Measurements from ENCODE around the gene CSAD. TPM values are rescaled to one million over a fixed set of nuclear protein-coding genes. Genes with fewer than 3 reads are reported as not detected.
A peak's percentile ranks its signal among the peaks of the same experiment; 100 is the strongest.

CSAD gene
- total RNA-seq, 1 experiment from 2014 or later: 12.2 TPM

DNA sequence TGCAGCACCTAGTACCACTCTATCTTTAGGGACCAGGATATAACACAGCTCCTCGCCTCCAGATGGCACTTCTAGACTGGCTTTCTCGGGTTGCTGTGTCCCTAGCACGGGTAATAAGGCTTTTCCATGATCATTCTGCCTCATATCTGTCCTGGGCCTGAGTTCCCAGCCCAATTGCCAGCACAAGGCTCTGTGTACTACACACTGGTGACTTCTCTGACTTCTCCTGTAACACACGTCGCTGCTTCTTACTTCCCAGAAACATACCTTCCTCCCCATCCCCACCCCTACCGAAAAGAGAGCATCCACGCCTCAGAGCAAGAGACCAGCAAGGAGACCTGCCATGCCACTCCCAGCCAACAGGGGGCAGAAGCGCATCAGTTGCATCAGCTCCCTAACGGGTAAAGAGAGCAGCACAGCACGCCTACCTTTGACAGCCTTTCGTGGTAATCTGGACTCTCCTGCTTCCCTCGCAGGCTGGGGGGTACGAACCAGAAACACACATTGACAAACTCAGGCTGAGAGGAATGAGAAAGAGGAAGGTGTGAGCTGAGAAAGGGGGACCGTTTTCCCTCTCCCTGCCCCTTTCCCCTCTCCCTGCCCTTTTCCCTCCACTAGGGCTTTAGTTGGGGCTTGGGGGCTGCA lies 21.4 kb downstream of the CSAD start:
- TF ChIP-seq, protein P1, sequence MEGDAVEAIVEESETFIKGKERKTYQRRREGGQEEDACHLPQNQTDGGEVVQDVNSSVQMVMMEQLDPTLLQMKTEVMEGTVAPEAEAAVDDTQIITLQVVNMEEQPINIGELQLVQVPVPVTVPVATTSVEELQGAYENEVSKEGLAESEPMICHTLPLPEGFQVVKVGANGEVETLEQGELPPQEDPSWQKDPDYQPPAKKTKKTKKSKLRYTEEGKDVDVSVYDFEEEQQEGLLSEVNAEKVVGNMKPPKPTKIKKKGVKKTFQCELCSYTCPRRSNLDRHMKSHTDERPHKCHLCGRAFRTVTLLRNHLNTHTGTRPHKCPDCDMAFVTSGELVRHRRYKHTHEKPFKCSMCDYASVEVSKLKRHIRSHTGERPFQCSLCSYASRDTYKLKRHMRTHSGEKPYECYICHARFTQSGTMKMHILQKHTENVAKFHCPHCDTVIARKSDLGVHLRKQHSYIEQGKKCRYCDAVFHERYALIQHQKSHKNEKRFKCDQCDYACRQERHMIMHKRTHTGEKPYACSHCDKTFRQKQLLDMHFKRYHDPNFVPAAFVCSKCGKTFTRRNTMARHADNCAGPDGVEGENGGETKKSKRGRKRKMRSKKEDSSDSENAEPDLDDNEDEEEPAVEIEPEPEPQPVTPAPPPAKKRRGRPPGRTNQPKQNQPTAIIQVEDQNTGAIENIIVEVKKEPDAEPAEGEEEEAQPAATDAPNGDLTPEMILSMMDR (IDR thresholded peaks at IDR 0.05; ENCODE audit: unreplicated experiment): peak; percentile 89
- intact Hi-C loops (cut with micrococcal nuclease; ENCODE audit: unreplicated experiment): no loop called here
- BruUV-seq (replicated peaks): no TSS peak
- CTCF ChIA-PET: interaction anchor here (0.9 to 1.3 kb wide), 5 partner anchors 21 to 186 kb away, joined by 3 to 6 read pairs (median 5); partner anchors contain the start of genes AAAS and ZNF740
- H3K4me1 Mint-ChIP-seq (ENCODE audit: low read depth, unreplicated experiment): no peaks in the 10 kb centered on the region
- no peak overlapping the region for H3K27ac Mint-ChIP-seq (ENCODE audit: unreplicated experiment)
- no peaks in the 10 kb centered on the region for H3K27me3 Mint-ChIP-seq (ENCODE audit: unreplicated experiment)
- no peaks in the 10 kb centered on the region for H3K36me3 Mint-ChIP-seq (ENCODE audit: insufficient read depth, unreplicated experiment)
- peak; percentile 77 for DNase-seq
- H3K4me3 Mint-ChIP-seq (ENCODE audit: low read depth, unreplicated experiment): no peak overlapping the region
- no peaks in the 10 kb centered on the region for H3K9me3 Mint-ChIP-seq (ENCODE audit: low read depth, unreplicated experiment)

DNA sequence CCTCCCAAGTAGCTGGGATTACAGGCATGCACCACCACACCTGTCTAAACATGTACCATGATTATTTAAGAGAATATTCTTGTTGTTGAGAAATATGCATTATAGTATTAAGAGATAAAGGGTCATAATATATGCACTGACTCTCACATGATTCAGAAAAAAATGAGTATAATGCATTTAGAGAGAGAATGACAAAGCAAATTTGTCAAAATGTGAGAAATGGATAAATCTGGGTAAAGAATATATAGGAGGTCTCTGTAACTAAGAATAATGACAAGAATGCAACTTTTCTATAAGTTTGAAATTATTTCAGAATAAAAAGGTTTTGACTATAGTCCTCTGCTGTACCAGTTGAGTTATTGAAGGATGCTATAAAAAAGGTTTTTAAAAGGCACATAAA lies 28.3 kb downstream of the CSAD start:
- CTCF ChIA-PET: no interaction called here
- H3K36me3 Mint-ChIP-seq (ENCODE audit: insufficient read depth, unreplicated experiment): no peaks in the 10 kb centered on the region
- intact Hi-C loops (cut with micrococcal nuclease; ENCODE audit: unreplicated experiment): no loop called here
- no peak overlapping the region for H3K27ac Mint-ChIP-seq (ENCODE audit: unreplicated experiment)
- DNase-seq: no peak
- H3K27me3 Mint-ChIP-seq (ENCODE audit: unreplicated experiment): no peaks in the 10 kb centered on the region
- H3K4me3 Mint-ChIP-seq (ENCODE audit: low read depth, unreplicated experiment): no peak overlapping the region
- BruUV-seq (replicated peaks): no TSS peak
- no peaks in the 10 kb centered on the region for H3K4me1 Mint-ChIP-seq (ENCODE audit: low read depth, unreplicated experiment)
- no peaks in the 10 kb centered on the region for H3K9me3 Mint-ChIP-seq (ENCODE audit: low read depth, unreplicated experiment)
- TF ChIP-seq, protein P1 (IDR thresholded peaks at IDR 0.05; ENCODE audit: unreplicated experiment): no peak

DNA sequence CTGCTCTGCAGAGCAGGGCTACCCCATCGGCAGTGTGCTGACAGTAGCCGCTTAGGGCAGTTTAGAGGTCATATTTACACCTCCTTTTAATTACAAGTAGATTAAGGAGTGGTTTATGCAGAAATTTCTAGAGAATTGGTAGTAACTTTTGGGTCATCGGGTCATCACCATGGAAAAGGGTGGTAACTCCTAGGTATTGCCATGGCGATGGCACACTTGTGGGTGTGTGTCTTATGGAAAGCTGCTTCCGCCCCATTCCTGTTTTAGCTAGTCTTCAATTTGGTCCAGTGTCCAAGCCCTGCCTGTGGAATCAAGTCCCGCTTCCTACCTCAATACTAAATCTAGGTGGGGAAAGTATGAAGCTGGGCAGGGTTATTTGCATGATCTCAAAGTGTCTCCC lies 29.7 kb downstream of the CSAD start:
- H3K4me1 Mint-ChIP-seq (ENCODE audit: low read depth, unreplicated experiment): no peaks in the 10 kb centered on the region
- TF ChIP-seq, protein P1 (IDR thresholded peaks at IDR 0.05; ENCODE audit: unreplicated experiment): no peak
- DNase-seq: no peak
- intact Hi-C loops (cut with micrococcal nuclease; ENCODE audit: unreplicated experiment): no loop called here
- H3K36me3 Mint-ChIP-seq (ENCODE audit: insufficient read depth, unreplicated experiment): no peaks in the 10 kb centered on the region
- H3K27me3 Mint-ChIP-seq (ENCODE audit: unreplicated experiment): no peaks in the 10 kb centered on the region
- no TSS peak for BruUV-seq (replicated peaks)
- CTCF ChIA-PET: no interaction called here
- no peaks in the 10 kb centered on the region for H3K9me3 Mint-ChIP-seq (ENCODE audit: low read depth, unreplicated experiment)
- no peak overlapping the region for H3K27ac Mint-ChIP-seq (ENCODE audit: unreplicated experiment)
- no peak overlapping the region for H3K4me3 Mint-ChIP-seq (ENCODE audit: low read depth, unreplicated experiment)

DNA sequence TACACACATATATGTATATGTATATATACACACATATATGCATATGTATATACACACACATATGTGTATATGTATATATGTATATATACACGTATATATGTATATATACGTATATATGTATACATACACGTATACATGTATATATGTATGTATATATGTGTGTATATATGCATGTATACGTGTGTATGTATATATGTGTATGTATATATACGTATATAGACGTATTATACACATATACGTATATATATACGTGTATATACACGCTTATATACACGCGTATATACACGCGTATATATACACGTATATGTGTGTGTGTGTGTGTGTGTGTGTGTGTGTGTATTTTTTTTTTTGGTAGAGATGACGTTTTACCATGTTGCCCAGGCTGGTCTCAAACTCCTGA lies 33.1 kb downstream of the CSAD start:
- intact Hi-C loops (cut with micrococcal nuclease; ENCODE audit: unreplicated experiment): no loop called here
- no TSS peak for BruUV-seq (replicated peaks)

More for the DNA sequence above, 33.1 kb downstream of the CSAD start:
- Mint-ChIP-seq H3K4me1 (ENCODE audit: low read depth, unreplicated experiment) (no peaks in the 10 kb centered on the region), H3K27ac (ENCODE audit: unreplicated experiment) (no peak overlapping the region), H3K9me3 (ENCODE audit: low read depth, unreplicated experiment) (no peaks in the 10 kb centered on the region), H3K36me3 (ENCODE audit: insufficient read depth, unreplicated experiment) (no peaks in the 10 kb centered on the region), H3K4me3 (ENCODE audit: low read depth, unreplicated experiment) (no peak overlapping the region), H3K27me3 (ENCODE audit: unreplicated experiment) (no peaks in the 10 kb centered on the region)
- CTCF ChIA-PET: no interaction called here
- DNase-seq: no peak
- TF ChIP-seq, protein P1 (IDR thresholded peaks at IDR 0.05; ENCODE audit: unreplicated experiment): no peak
